ENCODE data around the gene NMNAT2.

Gene NMNAT2

GRCh38 chr1:183417772-183418491 is at the start of gene NMNAT2:
NMNAT2 (minus strand) TSS chr1:183418380; CDS start chr1:183418267, 113 bp downstream.
- H3K4me2 ChIP-seq (ENCODE audit: low read length) = no peak within 1 kb of the TSS
- no peak within 1 kb of the TSS for H3K27ac ChIP-seq (ENCODE audit: low read length)
- H3K27me3 ChIP-seq (ENCODE audit: low read depth, low read length) = no peaks in the 10 kb centered on the region
- no peak within 1 kb of the TSS for H3K4me3 ChIP-seq (ENCODE audit: low read length)
- H4K20me1 ChIP-seq (ENCODE audit: insufficient read depth, low read length) = no peaks in the 10 kb centered on the region
- no peak within 1 kb of the TSS for H2AFZ ChIP-seq (ENCODE audit: low read depth, low read length)
- H3K9ac ChIP-seq (ENCODE audit: low read length) = no peak within 1 kb of the TSS
- no peaks in the 10 kb centered on the region for H3K4me1 ChIP-seq (ENCODE audit: low read length)
- no peaks in the 10 kb centered on the region for H3K79me2 ChIP-seq (ENCODE audit: low read length)
- TF ChIP-seq EZH2phosphoT487 (IDR thresholded peaks at IDR 0.05; ENCODE audit: low read depth) (no peak), CTCF (IDR thresholded peaks at IDR 0.05; ENCODE audit: low read depth, low read length) (no peak)
- no peaks in the 10 kb centered on the region for H3K36me3 ChIP-seq (replicated peaks; ENCODE audit: low read depth, low read length)
- no peaks in the 10 kb centered on the region for H3K9me3 ChIP-seq (ENCODE audit: insufficient read depth, low read length)

GRCh38 chr1:183467687-183468086 is 49.5 kb upstream of the NMNAT2 start:
- Histone ChIP-seq H2AFZ (ENCODE audit: low read depth, low read length) (no peak overlapping the region), H3K9me3 (ENCODE audit: insufficient read depth, low read length) (no peaks in the 10 kb centered on the region), H3K4me1 (ENCODE audit: low read length) (peaks cover 12% of the 10 kb centered on the region), H3K27me3 (ENCODE audit: low read depth, low read length) (no peaks in the 10 kb centered on the region), H3K27ac (ENCODE audit: low read length) (no peak overlapping the region), H3K4me2 (ENCODE audit: low read length) (no peak overlapping the region), H4K20me1 (ENCODE audit: insufficient read depth, low read length) (no peaks in the 10 kb centered on the region), H3K79me2 (ENCODE audit: low read length) (peaks cover 4% of the 10 kb centered on the region), H3K36me3 (replicated peaks; ENCODE audit: low read depth, low read length) (no peaks in the 10 kb centered on the region), H3K4me3 (ENCODE audit: low read length) (no peak overlapping the region), H3K9ac (ENCODE audit: low read length) (no peak overlapping the region)
- TF ChIP-seq CTCF (IDR thresholded peaks at IDR 0.05; ENCODE audit: low read depth, low read length) (no peak), EZH2phosphoT487 (IDR thresholded peaks at IDR 0.05; ENCODE audit: low read depth) (no peak)

DNA sequence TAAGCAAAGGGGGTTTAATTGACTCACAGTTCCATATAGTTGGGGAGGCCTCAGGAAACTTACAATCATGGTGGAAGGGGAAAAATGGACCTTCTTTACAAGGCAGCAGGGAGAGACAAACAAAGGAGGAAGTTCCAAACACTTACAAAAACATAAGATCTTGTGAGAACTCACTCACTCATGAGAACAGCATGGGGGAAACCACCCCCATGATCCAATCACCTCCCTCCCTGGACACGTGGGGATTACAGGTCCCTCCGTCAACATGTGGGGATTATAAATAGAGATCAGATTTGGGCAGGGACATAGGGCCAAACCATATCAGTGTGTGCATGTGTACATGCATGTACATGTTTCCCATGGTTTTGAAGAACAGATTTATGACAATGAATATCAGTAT is 48.6 kb upstream of the NMNAT2 start:
- Histone ChIP-seq H3K27ac (ENCODE audit: low read length) (no peak overlapping the region), H3K9ac (ENCODE audit: low read length) (no peak overlapping the region)
- TF ChIP-seq CTCF (IDR thresholded peaks at IDR 0.05; ENCODE audit: low read depth, low read length) = no peak
- TF ChIP-seq EZH2phosphoT487 (IDR thresholded peaks at IDR 0.05; ENCODE audit: low read depth) = no peak

DNA sequence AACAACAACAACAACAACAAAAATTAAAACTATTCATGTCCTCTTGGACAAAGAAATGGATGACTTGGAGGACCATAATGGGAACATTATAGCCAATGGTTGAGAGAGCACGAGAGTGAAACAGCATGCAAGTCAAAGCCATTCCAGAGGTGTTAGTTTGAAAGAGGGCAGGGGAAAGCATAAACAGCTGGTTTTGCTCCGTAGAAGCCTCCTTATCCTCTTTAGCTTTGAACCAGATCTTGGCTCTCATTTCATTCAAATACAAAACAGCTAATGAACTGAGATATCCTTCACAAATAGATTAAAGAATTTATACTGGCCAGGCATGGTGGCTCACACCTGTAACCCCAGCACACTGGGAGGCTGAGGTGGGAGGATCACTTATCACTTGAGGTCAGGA is 45.4 kb upstream of the NMNAT2 start:
- Histone ChIP-seq H3K27ac (ENCODE audit: low read length) (no peak overlapping the region), H3K4me3 (ENCODE audit: low read length) (no peak overlapping the region), H4K20me1 (ENCODE audit: insufficient read depth, low read length) (no peaks in the 10 kb centered on the region)

More for the DNA sequence above, 48.6 kb upstream of the NMNAT2 start:
- H3K9me3 ChIP-seq (ENCODE audit: insufficient read depth, low read length) = no peaks in the 10 kb centered on the region
- no peak overlapping the region for H3K4me3 ChIP-seq (ENCODE audit: low read length)
- H4K20me1 ChIP-seq (ENCODE audit: insufficient read depth, low read length) = no peaks in the 10 kb centered on the region
- H3K4me1 ChIP-seq (ENCODE audit: low read length) = peaks cover 12% of the 10 kb centered on the region
- H3K27me3 ChIP-seq (ENCODE audit: low read depth, low read length) = no peaks in the 10 kb centered on the region
- H2AFZ ChIP-seq (ENCODE audit: low read depth, low read length) = peak overlapping the region; percentile 60
- H3K79me2 ChIP-seq (ENCODE audit: low read length) = no peaks in the 10 kb centered on the region
- H3K4me2 ChIP-seq (ENCODE audit: low read length) = peak overlapping the region; percentile 38
- no peaks in the 10 kb centered on the region for H3K36me3 ChIP-seq (replicated peaks; ENCODE audit: low read depth, low read length)

More for the DNA sequence above, 45.4 kb upstream of the NMNAT2 start:
- Histone ChIP-seq H3K9me3 (ENCODE audit: insufficient read depth, low read length) (no peaks in the 10 kb centered on the region), H3K4me1 (ENCODE audit: low read length) (peaks cover 14% of the 10 kb centered on the region), H3K27me3 (ENCODE audit: low read depth, low read length) (no peaks in the 10 kb centered on the region), H3K9ac (ENCODE audit: low read length) (no peak overlapping the region), H3K79me2 (ENCODE audit: low read length) (no peaks in the 10 kb centered on the region), H2AFZ (ENCODE audit: low read depth, low read length) (no peak overlapping the region), H3K36me3 (replicated peaks; ENCODE audit: low read depth, low read length) (no peaks in the 10 kb centered on the region), H3K4me2 (ENCODE audit: low read length) (no peak overlapping the region)
- no peak for TF ChIP-seq CTCF (IDR thresholded peaks at IDR 0.05; ENCODE audit: low read depth, low read length)
- no peak for TF ChIP-seq EZH2phosphoT487 (IDR thresholded peaks at IDR 0.05; ENCODE audit: low read depth)

Data from OCI-LY3 (cell line).